ENCODE results near the gene LTF.

Gene LTF

DNA sequence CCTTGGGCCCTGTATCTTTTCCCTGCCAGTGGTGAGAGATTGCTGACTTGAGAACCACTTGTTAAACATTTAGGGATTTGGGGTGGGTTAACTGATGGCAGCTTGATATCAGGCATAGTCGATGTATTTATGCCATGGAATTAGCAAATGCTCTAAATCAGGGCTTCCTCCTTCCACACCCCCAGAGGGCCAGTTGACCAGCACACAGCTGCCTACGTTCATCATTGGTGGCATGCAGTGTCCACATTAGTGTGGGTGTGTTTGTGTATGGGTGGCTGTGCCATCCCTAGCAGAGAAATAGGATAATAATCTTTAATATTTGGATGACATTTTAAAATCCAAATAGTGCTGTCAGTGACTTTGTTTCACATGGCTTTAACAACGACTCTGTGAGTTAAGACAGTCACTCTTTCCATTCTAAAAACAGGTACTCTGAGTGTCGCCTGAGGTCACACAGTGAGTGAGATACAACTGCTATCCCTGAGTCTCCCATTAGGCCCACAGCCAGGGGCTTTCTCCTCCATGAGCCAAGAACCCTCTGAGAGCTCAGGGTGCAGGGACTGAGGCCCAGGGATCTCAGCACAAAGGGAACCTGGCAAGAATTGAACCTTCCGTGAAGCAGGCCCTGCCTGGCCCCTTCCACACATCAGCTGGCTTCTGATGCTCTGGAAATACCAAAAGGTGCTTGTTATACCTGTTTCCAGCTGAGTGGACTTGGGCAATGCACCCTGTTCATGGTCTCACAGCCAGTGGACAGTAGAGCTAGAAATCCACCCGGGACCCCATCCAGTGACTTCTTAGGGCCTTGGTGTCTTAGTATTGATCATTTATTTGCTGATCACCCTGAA, 4.3 kb upstream of the LTF start:
- no peak for DNase-seq (ENCODE audit: low spot score)

DNA sequence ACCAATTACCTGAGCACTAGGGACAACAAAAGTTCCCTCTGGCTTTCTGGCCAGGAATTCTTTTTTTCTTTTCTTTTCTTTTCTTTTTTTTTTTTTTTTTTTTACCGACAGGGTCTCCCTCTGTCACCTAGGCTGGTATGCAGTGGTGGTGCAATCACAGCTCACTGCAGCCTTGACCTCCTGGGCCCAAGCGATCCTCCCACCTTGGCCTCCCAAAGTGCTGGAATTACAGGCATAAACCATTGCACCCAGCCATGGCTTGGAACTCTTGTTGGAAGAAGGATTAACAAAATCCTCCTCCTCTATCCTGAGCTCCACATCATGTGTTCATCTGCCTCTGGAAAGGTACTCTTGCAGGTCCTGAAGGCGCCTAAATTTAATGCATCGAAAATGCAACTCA, 2.9 kb upstream of the LTF start:
- DNase-seq (ENCODE audit: low spot score) = no peak

DNA sequence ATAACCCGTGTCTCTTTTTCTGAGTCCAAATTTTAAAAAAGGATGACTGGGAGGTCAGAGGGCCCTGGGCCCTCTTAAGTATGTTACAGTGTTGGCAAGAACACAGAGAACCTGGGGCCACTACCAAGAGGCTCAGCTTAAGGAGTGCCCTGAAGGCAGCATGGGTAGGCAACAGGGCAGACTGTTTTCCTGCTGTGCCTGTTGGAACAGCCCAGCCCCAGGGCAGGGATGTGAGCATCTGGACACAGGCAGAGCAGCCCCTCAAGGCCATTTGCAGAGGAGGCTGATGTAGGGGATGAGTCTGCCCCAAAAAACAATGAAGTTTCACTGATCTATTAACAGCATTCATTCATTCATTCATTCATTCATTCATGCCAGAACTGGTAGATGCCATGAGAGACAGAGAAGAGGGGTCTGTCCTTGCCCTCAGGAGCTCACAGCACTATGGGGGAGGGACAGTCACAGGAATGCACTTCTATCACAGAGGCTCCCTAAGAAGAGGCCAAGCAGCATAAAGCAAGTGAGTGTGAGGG, 2.2 kb upstream of the LTF start:
- DNase-seq (ENCODE audit: low spot score) = no peak

DNA sequence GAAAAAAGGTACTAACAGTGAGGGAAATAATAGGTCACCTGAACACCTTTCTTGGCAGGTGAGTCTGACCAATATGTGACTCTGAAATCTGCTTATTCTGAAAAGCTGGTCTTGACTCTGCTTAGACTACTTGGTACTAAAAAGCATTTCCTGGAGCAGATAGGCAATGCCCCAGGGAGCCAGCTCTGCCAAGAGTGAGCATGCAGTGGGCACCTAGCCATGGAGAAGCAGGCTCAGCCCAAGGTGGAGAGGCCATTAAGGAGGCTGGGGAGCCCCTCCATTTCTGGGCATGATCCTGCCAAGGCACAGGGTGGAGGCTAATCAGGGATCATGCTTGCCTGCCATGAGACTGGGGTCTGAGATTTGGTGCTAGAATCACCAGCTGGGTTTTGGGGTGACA, 1.6 kb upstream of the LTF start:
- DNase-seq (ENCODE audit: low spot score) = no peak

DNA sequence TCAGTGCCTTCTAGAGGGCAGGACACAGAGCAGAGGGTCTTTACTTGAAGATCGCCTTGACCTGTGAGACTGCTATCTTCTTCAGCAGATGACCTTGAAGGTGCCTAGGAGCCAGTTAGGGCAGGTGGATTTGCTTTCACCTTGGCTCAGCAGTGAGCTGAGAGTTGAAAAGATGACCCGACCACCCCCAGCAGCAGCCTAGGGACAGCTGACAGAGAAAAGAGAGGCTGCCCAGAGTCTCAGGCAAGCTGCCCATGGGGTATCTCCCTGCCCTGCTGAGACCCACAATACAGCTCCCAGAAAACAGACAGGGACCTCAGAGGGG, 453 bp upstream of the LTF start:
- no peak for DNase-seq (ENCODE audit: low spot score)

DNA sequence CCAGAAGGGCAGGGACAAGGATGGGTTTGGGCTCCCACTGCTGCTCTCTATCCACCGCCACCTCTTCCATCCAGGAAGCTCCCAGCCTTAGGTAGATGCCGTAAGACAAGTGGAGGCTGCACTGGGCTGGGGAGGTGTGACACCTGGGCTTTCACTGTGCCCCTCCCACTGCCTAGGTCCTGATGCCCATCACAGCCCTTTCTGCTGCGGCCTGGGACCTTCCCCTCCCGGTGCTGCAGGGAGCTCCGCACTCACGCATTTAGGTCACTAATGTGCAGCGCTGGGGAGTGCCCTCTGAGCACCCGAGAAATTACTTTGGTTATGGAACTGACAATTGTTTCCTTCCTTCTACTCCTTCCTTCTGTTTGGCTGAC, 850 bp downstream of the LTF start:
- DNase-seq (ENCODE audit: low spot score) = no peak

DNA sequence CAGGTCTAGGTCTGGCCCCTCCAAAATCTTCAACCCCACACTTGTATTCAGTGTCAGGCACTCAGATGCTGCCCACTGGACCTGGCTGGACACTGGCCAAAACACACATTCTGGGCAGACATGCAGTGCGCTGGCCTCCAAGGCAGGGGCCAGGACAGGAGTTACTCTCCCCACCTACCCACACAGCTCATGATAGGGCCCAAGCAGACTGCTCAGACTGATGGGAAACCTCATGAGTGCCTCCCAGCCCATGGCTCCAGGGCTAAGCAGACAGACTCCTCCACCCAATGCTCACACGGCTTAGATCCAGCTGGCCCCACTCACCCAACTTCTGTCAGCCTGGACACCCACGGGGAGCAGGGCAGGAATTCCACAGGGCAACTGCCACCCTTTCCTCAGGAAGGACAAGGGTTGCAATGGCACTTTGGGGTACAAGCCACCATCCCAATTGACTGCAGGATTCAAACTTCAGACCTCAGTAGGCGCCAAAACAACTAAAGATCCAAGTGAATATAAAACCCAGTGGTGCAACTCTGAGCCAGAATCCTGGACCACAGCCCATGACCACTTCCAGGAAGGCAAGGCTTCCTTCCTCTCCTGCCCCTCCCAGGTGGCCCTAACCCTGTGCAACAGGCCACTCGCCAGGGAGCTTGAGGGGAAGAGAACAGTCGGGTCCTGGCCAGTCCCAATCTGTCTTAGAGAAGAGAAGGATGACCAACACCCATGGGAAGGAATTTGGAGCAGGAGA, 1.4 kb downstream of the LTF start:
- DNase-seq (ENCODE audit: low spot score) = no peak

DNA sequence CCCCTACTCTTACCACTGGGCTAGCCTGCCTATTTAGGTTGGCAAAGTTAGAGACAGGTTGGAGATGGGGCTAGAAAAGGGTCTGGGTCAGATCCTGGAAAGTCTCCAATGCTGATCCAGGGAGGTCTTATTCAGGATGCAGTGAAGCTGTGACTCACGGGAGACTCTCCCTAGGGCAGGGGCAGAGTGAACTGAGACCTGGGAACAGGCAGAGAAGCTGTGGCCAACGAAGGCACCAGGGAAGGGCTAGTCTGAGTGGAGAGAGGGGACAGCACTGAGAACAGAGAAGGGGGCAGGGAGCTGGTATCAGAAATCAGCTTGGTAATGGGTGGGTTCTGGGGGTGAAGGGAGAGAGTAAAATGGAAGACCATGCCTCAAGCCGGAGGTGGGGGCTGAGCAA, 2.2 kb downstream of the LTF start:
- no peak for DNase-seq (ENCODE audit: low spot score)

DNA sequence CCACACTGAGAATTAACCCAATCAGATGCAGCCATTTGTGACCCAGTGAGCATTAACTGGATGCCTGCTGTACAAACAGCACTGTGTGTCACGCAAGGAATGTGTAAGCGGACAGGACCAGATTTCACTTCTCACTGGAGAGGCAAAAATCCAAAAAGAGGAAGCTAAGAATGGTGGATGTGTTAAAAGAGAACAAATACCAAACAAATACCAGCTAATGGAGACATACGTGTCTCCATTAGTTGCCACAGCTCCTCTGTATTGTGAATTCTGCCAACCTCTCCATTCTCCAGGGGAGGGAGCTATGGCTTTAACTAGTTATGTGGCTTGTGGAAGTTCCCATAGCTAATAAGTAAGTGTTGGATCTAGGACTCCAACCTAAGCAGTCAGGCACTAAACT, 2.6 kb downstream of the LTF start:
- DNase-seq (ENCODE audit: low spot score) = no peak

DNA sequence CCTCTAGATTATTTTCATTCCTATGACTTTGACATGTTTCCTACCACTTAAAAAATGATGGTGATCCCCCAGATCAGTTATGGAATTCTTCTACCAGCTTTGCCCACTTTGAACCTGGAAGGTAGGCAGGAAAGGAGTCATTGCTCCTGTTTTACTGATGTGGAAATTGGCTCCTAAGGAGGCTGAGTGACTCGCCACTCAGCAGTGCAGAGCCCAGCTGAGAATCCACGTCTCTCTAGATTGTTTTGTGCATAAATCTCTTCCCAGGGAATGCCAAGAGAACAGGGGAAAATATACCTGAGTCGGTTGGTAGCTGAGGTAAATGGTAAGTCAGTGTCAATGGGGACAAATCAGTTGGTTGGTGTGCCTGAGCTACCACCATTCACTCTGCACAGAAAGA, 4.7 kb downstream of the LTF start:
- DNase-seq (ENCODE audit: low spot score) = no peak

DNA sequence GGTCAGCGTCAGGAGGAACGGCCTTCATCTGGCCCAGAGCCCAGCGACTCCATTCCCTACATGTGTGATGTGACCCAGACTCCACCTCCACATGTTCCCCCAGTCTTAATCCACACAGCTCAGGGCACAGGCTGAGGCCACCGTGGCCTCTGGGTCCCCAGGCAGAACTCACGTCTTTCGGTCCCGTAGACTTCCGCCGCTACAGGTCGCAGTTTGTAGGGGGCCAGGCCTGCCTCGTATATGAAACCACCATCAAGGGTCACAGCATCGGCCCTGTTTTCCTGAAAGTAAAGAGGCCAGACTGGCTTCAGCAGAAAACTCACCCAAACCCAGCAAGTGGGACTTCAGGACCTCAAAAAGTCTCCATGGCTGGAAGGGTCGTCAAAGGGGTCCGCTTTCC, 8.6 kb downstream of the LTF start:
- no peak for DNase-seq (ENCODE audit: low spot score)

DNA sequence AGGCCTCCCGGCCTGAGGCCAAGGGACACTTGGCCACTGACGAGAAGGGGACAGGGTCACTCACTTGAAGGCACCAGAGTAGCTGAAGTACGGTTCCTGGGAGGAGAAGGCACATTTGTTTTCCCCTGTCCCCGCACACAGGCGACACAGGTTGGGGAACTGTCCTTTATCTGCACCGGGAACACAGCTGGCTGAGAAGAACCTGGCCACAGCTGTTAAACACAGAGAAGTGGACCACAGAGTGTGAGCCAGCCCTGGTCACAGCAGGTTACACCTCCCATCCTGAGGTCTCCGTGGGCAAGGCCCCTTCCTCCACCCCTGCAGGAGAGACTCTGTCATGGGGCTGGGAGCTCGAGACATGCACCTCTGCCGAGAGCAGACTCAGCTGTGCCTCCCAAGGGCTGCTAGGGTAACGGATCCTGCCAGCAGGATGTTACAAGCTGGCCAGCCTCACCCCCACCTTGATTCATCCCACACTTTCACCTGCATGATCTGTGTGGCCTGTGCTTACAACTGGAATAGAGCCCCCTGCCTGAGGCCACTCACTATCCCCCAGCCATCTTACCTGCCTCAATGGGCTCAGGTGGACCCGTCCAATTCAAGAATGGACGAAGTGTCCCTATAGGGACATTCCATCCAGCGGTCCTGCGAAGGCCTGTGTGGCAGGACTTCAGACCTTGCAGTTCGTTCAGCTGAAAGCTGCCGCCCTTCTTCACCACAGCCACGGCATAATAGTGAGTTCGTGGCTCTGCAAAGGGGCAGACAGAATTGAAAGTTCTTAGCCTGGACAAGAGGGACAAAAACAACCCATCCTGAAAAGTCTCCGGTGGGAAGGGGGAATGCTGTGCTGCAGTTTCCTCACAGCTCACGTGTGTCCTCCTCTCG, 9.2 kb downstream of the LTF start:
- DNase-seq (ENCODE audit: low spot score) = no peak

DNA sequence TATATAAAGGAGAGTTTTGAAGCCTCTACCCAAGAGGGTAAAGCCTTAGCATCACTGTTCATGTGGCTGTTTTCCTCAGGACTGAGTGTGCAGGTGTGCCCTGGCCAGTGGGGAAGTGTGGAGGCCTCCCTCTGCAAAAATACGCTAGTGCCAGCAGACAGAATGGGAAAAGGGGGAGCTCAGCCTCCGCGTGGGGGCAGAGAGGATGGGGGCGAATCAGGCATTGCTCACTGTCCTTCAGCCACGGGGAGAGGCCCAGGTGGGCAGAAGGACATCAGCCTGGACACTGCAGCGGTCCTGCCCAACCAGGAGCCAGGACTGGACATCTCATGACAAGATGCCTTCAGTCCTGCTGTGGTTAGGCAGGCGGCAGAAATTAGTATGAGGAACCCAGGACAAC, 10.1 kb downstream of the LTF start:
- no peak for DNase-seq (ENCODE audit: low spot score)

DNA sequence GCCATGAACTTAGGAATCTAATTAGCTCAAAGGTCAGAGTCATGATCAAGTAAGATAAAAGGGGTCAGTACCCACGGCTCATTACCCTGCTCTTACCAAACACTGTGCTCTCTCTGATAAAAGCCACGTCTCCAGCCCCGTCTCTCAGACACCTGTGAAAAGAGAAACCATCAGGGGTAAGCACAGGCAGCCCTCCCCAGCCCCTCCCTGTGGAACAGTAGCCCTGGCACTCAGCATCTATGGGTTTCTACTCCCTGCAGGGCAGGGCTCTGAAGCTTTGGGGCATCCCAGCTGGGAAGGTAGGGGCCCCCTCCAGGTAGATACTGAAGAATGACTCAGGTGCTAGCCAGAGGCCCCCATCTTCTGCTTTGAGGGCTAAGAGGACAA, 10.5 kb downstream of the LTF start:
- no peak for DNase-seq (ENCODE audit: low spot score)

DNA sequence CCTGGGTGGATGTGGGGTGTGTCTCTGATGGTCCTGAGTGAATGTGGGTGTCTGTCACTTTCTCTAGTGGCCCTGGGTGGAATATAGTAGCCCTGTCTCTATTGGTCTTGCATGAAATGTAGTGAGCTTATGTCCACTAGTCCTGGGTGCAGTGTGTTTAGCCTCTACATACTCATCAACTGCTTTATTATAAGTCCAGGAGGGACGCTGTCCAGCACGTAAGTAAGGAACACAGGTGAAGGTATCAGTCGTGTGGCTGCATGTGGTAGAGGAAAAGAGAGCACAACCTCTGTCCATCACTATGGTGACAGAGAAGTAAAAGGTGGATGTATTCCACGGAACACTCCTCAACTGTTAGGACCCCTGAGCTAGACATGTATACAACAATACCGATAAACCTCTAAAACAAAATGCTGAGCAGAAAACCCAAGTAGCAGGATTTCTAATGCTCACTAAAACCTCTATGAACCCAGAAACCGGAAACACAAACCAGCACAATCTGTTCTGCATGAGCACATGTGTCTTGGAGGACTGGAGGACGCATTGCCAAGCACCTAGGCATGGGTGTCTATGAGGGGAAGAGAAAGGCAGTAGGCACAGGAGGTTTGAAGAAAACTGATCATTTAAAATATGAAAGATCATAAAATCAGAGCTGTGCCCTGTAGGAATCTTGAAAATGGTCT, 11.0 kb downstream of the LTF start:
- no peak for DNase-seq (ENCODE audit: low spot score)

DNA sequence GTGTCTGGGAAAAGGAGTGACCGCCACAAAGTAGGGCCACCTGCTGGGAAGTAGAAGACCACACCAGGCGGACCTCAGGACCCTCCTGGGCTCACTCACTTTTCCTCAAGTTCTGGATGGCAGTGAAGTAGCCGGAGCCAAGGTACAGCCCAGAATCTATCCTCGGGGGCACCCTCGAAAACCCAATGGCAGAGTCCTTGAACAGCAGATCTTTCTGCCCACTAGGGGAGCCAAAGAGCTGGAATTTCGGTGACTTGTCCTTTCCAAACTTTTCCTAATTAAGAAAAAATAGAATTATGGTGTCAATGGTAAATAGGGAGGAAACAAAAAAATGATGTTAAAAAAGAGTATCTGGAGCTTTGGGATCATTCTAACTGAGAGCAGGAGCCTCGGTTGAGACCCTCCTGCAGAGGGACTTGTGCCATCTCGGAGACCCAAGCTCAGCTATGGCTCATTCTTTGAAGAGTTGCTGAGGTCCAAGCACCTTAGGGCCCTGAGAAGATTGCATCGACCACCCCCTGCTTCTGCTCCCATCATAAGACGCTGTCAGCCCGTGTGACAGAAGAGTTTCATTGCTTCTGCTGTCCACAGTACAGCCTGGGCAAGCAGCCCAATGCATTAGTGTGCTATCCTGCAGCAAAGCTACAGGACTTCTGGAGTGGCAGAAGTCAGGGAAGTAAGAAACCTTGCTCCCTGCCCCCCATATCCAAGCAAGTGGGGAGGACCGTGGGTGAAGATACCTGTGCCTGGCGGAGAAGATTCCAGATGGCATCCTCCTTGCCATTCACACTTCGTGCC, 14.8 kb downstream of the LTF start:
- peak; percentile 54 for DNase-seq (ENCODE audit: low spot score)

DNA sequence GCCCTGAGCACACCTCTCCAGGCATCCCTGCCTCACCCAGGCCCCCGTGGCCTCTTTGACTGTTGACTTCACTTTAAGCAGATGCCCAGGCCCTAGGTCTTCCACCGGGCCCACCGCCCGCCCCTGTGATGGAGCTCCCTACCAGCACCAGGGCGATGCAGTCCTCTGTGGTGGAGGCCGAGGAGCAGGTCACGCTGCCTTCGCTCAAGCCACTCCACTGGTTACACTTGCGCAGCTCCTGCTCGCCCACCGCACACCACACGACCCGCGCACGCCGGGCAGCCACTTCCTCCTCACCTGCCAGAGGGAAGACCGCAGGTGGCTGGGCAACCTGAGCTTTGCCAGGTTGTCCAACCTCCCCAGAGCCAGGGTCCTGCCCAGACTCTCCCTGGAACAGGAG, 16.0 kb downstream of the LTF start:
- DNase-seq (ENCODE audit: low spot score) = no peak

DNA sequence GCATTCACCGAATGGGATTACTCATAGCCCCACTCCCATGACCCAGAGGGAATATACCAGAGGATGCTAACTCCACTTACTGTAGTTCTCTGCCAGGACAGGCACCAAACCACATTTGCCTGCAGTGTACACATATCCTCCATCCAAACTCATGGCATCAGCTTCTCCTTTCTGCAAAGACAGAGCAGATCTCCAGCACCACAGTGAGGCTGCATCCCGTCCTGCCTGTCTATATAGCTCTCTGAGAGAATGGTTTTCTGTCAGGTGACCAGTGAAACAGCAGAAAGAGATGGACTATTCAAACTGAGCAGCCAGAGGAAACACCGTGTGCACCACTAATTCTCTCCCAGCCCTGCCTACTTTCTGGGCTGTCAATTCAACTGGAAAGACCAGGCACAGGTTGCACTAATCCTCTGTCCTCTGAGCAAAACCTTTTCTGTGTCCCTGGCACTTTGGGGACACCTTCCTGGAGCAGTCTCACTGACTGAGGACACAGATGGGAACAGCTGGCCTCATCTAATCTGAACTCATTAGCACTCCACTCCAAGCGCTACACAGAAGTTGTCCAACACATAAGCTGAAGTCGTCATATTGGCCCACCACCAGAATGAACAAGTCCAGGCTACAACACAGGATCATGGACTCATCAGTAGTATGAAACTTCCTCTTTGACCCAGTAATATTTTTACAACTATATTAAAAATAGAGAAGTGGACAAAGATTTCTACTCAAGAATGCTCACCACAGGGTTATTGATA, 17.3 kb downstream of the LTF start:
- DNase-seq (ENCODE audit: low spot score) = no peak

DNA sequence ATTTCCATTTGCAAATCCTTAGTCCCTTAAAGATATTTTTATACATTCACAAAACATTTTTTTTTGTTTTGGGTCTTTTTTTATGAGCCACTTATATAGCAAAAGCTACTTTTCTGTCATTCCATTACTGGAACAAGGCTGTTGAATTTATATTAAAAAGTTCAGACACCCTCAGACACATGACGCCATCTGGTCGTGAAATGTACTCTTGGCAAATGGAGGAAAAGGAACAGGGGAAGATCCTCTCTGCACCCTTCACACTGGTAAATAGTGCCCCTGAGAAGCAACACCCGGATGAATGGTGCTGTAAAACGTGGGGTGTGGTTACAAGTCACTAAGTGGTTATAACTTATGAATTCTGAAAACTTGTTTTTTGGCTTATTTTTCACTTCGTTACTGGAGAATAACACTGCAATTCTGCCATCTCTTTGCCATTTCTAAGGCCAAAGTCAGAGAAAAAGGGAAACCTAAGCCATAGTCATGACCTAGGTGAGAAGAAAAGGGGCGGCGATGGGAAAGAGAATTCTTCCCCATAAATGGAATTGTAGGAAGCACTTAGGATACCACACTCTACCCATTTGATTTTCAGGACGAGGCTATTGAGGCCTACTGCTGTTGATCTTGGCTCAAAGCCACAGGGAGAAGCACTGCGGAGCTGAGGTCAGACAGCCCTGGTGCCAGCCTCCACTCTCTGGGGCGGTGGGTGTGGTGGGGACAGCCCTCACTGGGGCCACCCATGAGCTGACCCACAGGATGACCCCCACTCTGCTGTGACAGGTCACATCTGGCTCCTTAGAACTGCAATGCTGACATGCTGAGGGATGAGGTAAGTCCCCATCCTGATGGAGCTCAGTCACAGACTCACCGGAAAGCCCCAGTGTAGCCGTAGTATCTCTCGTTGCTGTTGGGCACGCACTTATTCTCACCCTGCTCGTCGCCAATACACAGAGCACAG, 21.9 kb downstream of the LTF start:
- no peak for DNase-seq (ENCODE audit: low spot score)

All from COLO829 (cell line).